GM21526 (cell line): ENCODE data around the gene CELSR1.
"Not testable (repeated sequence)": the region's sequence is repeated elsewhere in the genome, so short reads cannot be mapped to it uniquely, and the experiment has no call there.

Experiments
- ATAC-seq: cut with Tn5 transposase; IDR thresholded peaks from one replicate; pipeline ENCODE4 v1.9.1; 2021; ENCODE audit warnings: moderate library complexity; ENCODE audit not compliant: unreplicated experiment, low FRiP score

CELSR1 gene

GRCh38 chr22:46315976-46316375 is 221.4 kb downstream of the CELSR1 start:
- no peak for ATAC-seq

DNA sequence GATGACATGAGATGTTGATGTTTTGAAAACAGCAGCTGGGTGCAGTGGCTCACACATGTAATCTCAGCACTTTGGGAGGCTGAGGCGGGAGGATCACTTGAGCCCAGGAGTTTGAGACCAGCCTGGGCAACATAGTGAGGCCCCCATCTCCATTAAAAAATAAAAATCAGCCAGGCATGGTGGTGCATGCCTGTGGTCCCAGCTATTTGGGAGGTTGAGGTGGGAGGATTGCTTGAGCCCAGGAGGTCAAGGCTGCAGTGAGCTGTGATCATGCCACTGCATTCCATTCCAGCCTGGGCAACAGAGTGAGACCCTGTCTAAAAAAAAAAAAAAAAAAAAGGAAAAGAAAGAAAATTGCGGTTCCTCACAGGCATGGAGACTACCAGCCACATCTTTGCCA is 224.6 kb downstream of the CELSR1 start:
- ATAC-seq, result not testable (repeated sequence)

- no peak for ATAC-seq
These were observed 225.4 kb downstream of the CELSR1 start for GRCh38 chr22:46312056-46312455.
